SK-N-SH (cell line): ENCODE results near the gene COL4A2. TPM values are rescaled to one million over a fixed set of nuclear protein-coding genes. Genes with fewer than 3 reads are reported as not detected.

Experiments used
- CTCF ChIA-PET: fragments of 300-600, 350-600 bp; formaldehyde crosslinking; extraction: SDS; loops from one replicate; lab custom pipeline; 2021; lab: Yijun Ruan, JAX
- POLR2A ChIA-PET: fragments of 350-600 bp; sonication (Branson Sonifier 250); formaldehyde crosslinking; extraction: SDS; loops from one replicate; lab custom pipeline; 2020; ENCODE audit warnings: antibody characterized with exemption, inconsistent platforms; lab: Yijun Ruan, JAX
- DNase-seq: peaks from one replicate; pipeline ENCODE4 v3.0.0; 2012
- H2AFZ ChIP-seq: fragments of 200-600 bp; sonication (generic); 2 replicates; pipeline ENCODE4 v1.8.1; 2016; ENCODE audit warnings: antibody characterized with exemption, mild to moderate bottlenecking, low read depth
- H3F3A ChIP-seq: fragments of 200-600 bp; sonication (generic); replicated peaks from 2 replicates; pipeline ENCODE3; 2016; ENCODE audit warnings: antibody characterized with exemption, mild to moderate bottlenecking; ENCODE audit not compliant: insufficient read depth
- H3K27ac ChIP-seq, 2 experiments: fragments of 200-500 bp in 1 of 2; fragments of 200-600 bp in 1 of 2; sonication (Bioruptor generic) in 1 of 2; sonication (generic), shearing (Covaris generic) in 1 of 2; 2 replicates each; pipeline versions ENCODE4 v1.5.1 to v1.6.1; 2014 to 2016; ENCODE audit warnings: low read depth in 2 of 2, inconsistent platforms in 1 of 2, low read length in 1 of 2, mild to moderate bottlenecking in 1 of 2, mixed read lengths in 1 of 2
- H3K27me3 ChIP-seq: fragments of 200-600 bp; sonication (generic), shearing (Covaris generic); 2 replicates; pipeline ENCODE4 v1.6.1; 2016; ENCODE audit warnings: mixed run types; ENCODE audit not compliant: insufficient read depth
- H3K36me3 ChIP-seq, 2 experiments: fragments of 200-500 bp in 1 of 2; fragments of 200-600 bp in 1 of 2; sonication (Bioruptor generic) in 1 of 2; sonication (generic) in 1 of 2; replicated peaks in 1 of 2; 2 replicates each; pipeline versions ENCODE3 to v1.5.1; 2014 to 2016; ENCODE audit warnings: low read length in 1 of 2, mild to moderate bottlenecking in 1 of 2; ENCODE audit not compliant: insufficient read depth in 2 of 2, control insufficient read depth in 1 of 2
- H3K4me1 ChIP-seq, 2 experiments: fragments of 200-500 bp in 1 of 2; fragments of 200-600 bp in 1 of 2; sonication (Bioruptor generic) in 1 of 2; sonication (generic), shearing (Covaris generic) in 1 of 2; 2 replicates each; pipeline versions ENCODE4 v1.5.1 to v1.6.1; 2014 to 2016; ENCODE audit warnings: low read depth in 1 of 2, low read length in 1 of 2, mixed run types in 1 of 2; ENCODE audit not compliant: insufficient read depth in 2 of 2, control insufficient read depth in 1 of 2
- H3K4me2 ChIP-seq: fragments of 200-600 bp; sonication (generic), shearing (Covaris generic); 2 replicates; pipeline ENCODE4 v1.6.1; 2017; ENCODE audit warnings: mixed run types
- H3K4me3 ChIP-seq, 2 experiments: fragments of 200-500 bp in 1 of 2; fragments of 200-600 bp in 1 of 2; sonication (Bioruptor generic) in 1 of 2; sonication (generic), shearing (Covaris generic) in 1 of 2; 2 replicates each; pipeline versions ENCODE4 v1.5.1 to v1.8.1; 2014 to 2016; ENCODE audit warnings: low read depth in 2 of 2, inconsistent platforms in 1 of 2, low read length in 1 of 2, mild to moderate bottlenecking in 1 of 2, mixed read lengths in 1 of 2, moderate library complexity in 1 of 2
- H3K79me2 ChIP-seq: fragments of 200-600 bp; sonication (generic); 2 replicates; pipeline ENCODE4 v1.8.1; 2017; ENCODE audit warnings: mild to moderate bottlenecking; ENCODE audit not compliant: insufficient read depth
- H3K9ac ChIP-seq: fragments of 200-600 bp; sonication (generic); 2 replicates; pipeline ENCODE4 v1.6.1; 2017; ENCODE audit warnings: mixed run types
- H3K9me2 ChIP-seq: fragments of 200-600 bp; sonication (generic); 2 replicates; pipeline ENCODE4 v1.6.1; 2017; ENCODE audit warnings: mixed run types
- H3K9me3 ChIP-seq: fragments of 200-600 bp; sonication (generic); 2 replicates; pipeline ENCODE4 v1.6.1; 2017; ENCODE audit warnings: mixed run types, mild to moderate bottlenecking, moderate library complexity
- H4K20me1 ChIP-seq: fragments of 200-600 bp; sonication (generic); 2 replicates; pipeline ENCODE4 v1.6.1; 2017; ENCODE audit warnings: mild to moderate bottlenecking, mixed run types; ENCODE audit not compliant: insufficient read depth
- CHD2 ChIP-seq: fragments of 150-350 bp; IDR thresholded peaks from 2 replicates; pipeline ENCODE4 v1.6.1; 2018; ENCODE audit warnings: low read length; ENCODE audit not compliant: partially characterized antibody
- EP300 ChIP-seq, 2 experiments: IDR thresholded peaks; 2 replicates each; pipeline versions ENCODE4 v1.4.0 to v1.6.1; 2012; ENCODE audit warnings: borderline replicate concordance in 1 of 2, low read depth in 1 of 2, low read length in 1 of 2
- FOSL2 ChIP-seq: IDR thresholded peaks from 2 replicates; pipeline ENCODE4 v1.4.0; 2012; ENCODE audit warnings: low read depth, mild to moderate bottlenecking, moderate library complexity, borderline replicate concordance
- FOXJ3 ChIP-seq: sonication (generic); formaldehyde crosslinking; IDR thresholded peaks from 2 replicates; pipeline ENCODE4 v1.5.1; 2020; ENCODE audit warnings: mild to moderate bottlenecking, missing genetic modification reagents
- JUND ChIP-seq: IDR thresholded peaks from 2 replicates; pipeline ENCODE4 v1.4.0; 2012
- MEF2A ChIP-seq: IDR thresholded peaks from 2 replicates; pipeline ENCODE4 v1.4.0; 2012; ENCODE audit warnings: low read depth, borderline replicate concordance
- NFIC ChIP-seq: IDR thresholded peaks from 2 replicates; pipeline ENCODE4 v1.4.0; 2012; ENCODE audit warnings: borderline replicate concordance
- NRF1 ChIP-seq: IDR thresholded peaks from 2 replicates; pipeline ENCODE4 v1.6.1; 2012; ENCODE audit warnings: low read depth, mild to moderate bottlenecking, low read length
- POLR2AphosphoS5 ChIP-seq: IDR thresholded peaks from 2 replicates; pipeline ENCODE4 v1.6.1; 2012; ENCODE audit warnings: low read depth, low read length
- RAD21 ChIP-seq: IDR thresholded peaks from 2 replicates; pipeline ENCODE4 v1.6.1; 2012; ENCODE audit warnings: mild to moderate bottlenecking, low read length
- RCOR1 ChIP-seq: fragments of 150-350 bp; IDR thresholded peaks from 2 replicates; pipeline ENCODE4 v1.6.1; 2017; ENCODE audit warnings: antibody characterized with exemption, low read length
- RXRA ChIP-seq: IDR thresholded peaks from 2 replicates; pipeline ENCODE4 v1.4.0; 2012; ENCODE audit warnings: low read depth, mild to moderate bottlenecking, borderline replicate concordance
- SIN3A ChIP-seq: IDR thresholded peaks from 2 replicates; pipeline ENCODE4 v1.6.1; 2012; ENCODE audit warnings: low read depth, mild to moderate bottlenecking, low read length, moderate library complexity, borderline replicate concordance
- TCF12 ChIP-seq: IDR thresholded peaks from 2 replicates; pipeline ENCODE4 v1.4.0; 2012
- TEAD4 ChIP-seq: IDR thresholded peaks from 2 replicates; pipeline ENCODE4 v1.4.0; 2012; ENCODE audit warnings: mild to moderate bottlenecking, borderline replicate concordance; ENCODE audit not compliant: insufficient read depth
- WGBS: methylation state at CpG from one replicate; pipeline ENCODE4 v1.1.6; 2017; ENCODE audit warnings: low lambda C conversion rate; 5-methylcytosine and 5-hydroxymethylcytosine counted together
- polyA plus RNA-seq, 3 experiments: library from polyadenylated mRNA; depleted of rRNA; stranded (reverse); fragments of >200 nt; gene quantifications; 2 replicates each; pipeline ENCODE4 v1.2.3, GENCODE V29; 2012
- TF ChIP-seq, protein P1 (sequence below): IDR thresholded peaks from 2 replicates; pipeline ENCODE4 v1.4.0; 2012; ENCODE audit warnings: low read depth, borderline replicate concordance
- TF ChIP-seq, protein P2 (sequence below): IDR thresholded peaks from 2 replicates; pipeline ENCODE4 v1.6.1; 2012; ENCODE audit warnings: mild to moderate bottlenecking, low read depth, low read length, moderate library complexity
- TF ChIP-seq, protein P3 (sequence below): fragments of 150-350 bp; IDR thresholded peaks from 2 replicates; pipeline ENCODE4 v1.6.1; 2017; ENCODE audit warnings: antibody characterized with exemption, low read length, low read depth, borderline replicate concordance
- TF ChIP-seq, protein P4 (sequence below): IDR thresholded peaks from 2 replicates; pipeline ENCODE4 v1.4.0; 2012; ENCODE audit warnings: low read depth
- TF ChIP-seq, protein P5 (sequence below): fragments of 200-600 bp; sonication (generic); IDR thresholded peaks from 2 replicates; pipeline ENCODE4 v1.6.1; 2017; ENCODE audit warnings: antibody characterized with exemption, mild to moderate bottlenecking, moderate library complexity

COL4A2 gene
- polyA plus RNA-seq, 1 of the 3 experiments (the other 2 are of a cell fraction): 137 TPM

- no peaks in the 10 kb centered on the region for H3K27me3 ChIP-seq
- POLR2A ChIA-PET: no interaction called here
- no peak for DNase-seq
- TF ChIP-seq FOSL2 (no peak), EP300 (IDR thresholded peaks at IDR 0.05; ENCODE audit: borderline replicate concordance in 1 of 2, low read depth in 1 of 2, low read length in 1 of 2) (no peak), NFIC (no peak), POLR2AphosphoS5 (no peak), TCF12 (no peak), CHD2 (no peak), RCOR1 (no peak)
- TF ChIP-seq, all 33 proteins: peak for 0
- no peaks in the 10 kb centered on the region for H3K9me3 ChIP-seq
- no peaks in the 10 kb centered on the region for H4K20me1 ChIP-seq
- H3K4me2 ChIP-seq: no peak overlapping the region
- no peaks in the 10 kb centered on the region for H3K9me2 ChIP-seq
- H3K27ac ChIP-seq: peak overlapping the region in 1 of 2 experiments; percentile 80; a peak in 2 of 4 replicates
- no peak overlapping the region for H3K4me3 ChIP-seq
- 93% methylated on average over 9 of the region's 17 CpGs for WGBS
- H2AFZ ChIP-seq: no peak overlapping the region
- H3F3A ChIP-seq: peaks cover 16% of the 10 kb centered on the region
- peaks cover 0 to 12% of the 10 kb centered on the region in 2 experiments for H3K36me3 ChIP-seq
- H3K4me1 ChIP-seq: peaks cover 32 to 35% of the 10 kb centered on the region in 2 experiments
- peak overlapping the region; percentile 53; the same call in 1 of the 2 replicates for H3K9ac ChIP-seq
- H3K79me2 ChIP-seq: peaks cover 43% of the 10 kb centered on the region
- CTCF ChIA-PET: interaction anchor here (0.6 to 4.0 kb wide), 23 partner anchors 8 to 197 kb away, joined by 3 to 41 read pairs (median 4); partner anchors contain the start of genes COL4A1 and COL4A2
These were observed 106.1 kb downstream of the COL4A2 start for GRCh38 chr13:110413016-110413675.

- no peak overlapping the region for H3K4me2 ChIP-seq
- CTCF ChIA-PET: no interaction called here
- H3F3A ChIP-seq: peaks cover 16% of the 10 kb centered on the region
- peaks cover 43% of the 10 kb centered on the region for H3K79me2 ChIP-seq
- POLR2A ChIA-PET: no interaction called here
- peaks cover 32 to 33% of the 10 kb centered on the region in 2 experiments for H3K4me1 ChIP-seq
- DNase-seq: no peak
- no peak overlapping the region for H2AFZ ChIP-seq
- H3K27me3 ChIP-seq: no peaks in the 10 kb centered on the region
- H3K4me3 ChIP-seq: no peak overlapping the region
- no peaks in the 10 kb centered on the region for H3K9me3 ChIP-seq
- TF ChIP-seq RAD21 (no peak), NFIC (no peak), MEF2A (no peak), FOXJ3 (CRISPR knock-in tag) (no peak), SIN3A (no peak), RCOR1 (no peak), NRF1 (no peak), TEAD4 (no peak), JUND (no peak), RXRA (no peak), CHD2 (no peak)
- TF ChIP-seq, protein P1, sequence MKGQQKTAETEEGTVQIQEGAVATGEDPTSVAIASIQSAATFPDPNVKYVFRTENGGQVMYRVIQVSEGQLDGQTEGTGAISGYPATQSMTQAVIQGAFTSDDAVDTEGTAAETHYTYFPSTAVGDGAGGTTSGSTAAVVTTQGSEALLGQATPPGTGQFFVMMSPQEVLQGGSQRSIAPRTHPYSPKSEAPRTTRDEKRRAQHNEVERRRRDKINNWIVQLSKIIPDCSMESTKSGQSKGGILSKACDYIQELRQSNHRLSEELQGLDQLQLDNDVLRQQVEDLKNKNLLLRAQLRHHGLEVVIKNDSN: no peak
- TF ChIP-seq, protein P2, sequence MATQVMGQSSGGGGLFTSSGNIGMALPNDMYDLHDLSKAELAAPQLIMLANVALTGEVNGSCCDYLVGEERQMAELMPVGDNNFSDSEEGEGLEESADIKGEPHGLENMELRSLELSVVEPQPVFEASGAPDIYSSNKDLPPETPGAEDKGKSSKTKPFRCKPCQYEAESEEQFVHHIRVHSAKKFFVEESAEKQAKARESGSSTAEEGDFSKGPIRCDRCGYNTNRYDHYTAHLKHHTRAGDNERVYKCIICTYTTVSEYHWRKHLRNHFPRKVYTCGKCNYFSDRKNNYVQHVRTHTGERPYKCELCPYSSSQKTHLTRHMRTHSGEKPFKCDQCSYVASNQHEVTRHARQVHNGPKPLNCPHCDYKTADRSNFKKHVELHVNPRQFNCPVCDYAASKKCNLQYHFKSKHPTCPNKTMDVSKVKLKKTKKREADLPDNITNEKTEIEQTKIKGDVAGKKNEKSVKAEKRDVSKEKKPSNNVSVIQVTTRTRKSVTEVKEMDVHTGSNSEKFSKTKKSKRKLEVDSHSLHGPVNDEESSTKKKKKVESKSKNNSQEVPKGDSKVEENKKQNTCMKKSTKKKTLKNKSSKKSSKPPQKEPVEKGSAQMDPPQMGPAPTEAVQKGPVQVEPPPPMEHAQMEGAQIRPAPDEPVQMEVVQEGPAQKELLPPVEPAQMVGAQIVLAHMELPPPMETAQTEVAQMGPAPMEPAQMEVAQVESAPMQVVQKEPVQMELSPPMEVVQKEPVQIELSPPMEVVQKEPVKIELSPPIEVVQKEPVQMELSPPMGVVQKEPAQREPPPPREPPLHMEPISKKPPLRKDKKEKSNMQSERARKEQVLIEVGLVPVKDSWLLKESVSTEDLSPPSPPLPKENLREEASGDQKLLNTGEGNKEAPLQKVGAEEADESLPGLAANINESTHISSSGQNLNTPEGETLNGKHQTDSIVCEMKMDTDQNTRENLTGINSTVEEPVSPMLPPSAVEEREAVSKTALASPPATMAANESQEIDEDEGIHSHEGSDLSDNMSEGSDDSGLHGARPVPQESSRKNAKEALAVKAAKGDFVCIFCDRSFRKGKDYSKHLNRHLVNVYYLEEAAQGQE: no peak
- TF ChIP-seq, protein P3, sequence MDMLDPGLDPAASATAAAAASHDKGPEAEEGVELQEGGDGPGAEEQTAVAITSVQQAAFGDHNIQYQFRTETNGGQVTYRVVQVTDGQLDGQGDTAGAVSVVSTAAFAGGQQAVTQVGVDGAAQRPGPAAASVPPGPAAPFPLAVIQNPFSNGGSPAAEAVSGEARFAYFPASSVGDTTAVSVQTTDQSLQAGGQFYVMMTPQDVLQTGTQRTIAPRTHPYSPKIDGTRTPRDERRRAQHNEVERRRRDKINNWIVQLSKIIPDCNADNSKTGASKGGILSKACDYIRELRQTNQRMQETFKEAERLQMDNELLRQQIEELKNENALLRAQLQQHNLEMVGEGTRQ: no peak
- TF ChIP-seq, protein P4, sequence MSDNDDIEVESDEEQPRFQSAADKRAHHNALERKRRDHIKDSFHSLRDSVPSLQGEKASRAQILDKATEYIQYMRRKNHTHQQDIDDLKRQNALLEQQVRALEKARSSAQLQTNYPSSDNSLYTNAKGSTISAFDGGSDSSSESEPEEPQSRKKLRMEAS: no peak
- TF ChIP-seq, protein P5, sequence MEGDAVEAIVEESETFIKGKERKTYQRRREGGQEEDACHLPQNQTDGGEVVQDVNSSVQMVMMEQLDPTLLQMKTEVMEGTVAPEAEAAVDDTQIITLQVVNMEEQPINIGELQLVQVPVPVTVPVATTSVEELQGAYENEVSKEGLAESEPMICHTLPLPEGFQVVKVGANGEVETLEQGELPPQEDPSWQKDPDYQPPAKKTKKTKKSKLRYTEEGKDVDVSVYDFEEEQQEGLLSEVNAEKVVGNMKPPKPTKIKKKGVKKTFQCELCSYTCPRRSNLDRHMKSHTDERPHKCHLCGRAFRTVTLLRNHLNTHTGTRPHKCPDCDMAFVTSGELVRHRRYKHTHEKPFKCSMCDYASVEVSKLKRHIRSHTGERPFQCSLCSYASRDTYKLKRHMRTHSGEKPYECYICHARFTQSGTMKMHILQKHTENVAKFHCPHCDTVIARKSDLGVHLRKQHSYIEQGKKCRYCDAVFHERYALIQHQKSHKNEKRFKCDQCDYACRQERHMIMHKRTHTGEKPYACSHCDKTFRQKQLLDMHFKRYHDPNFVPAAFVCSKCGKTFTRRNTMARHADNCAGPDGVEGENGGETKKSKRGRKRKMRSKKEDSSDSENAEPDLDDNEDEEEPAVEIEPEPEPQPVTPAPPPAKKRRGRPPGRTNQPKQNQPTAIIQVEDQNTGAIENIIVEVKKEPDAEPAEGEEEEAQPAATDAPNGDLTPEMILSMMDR: no peak
- H3K27ac ChIP-seq: no peak overlapping the region
- H3K9me2 ChIP-seq: no peaks in the 10 kb centered on the region
- WGBS: 71% methylated on average over 4 of the region's 6 CpGs
- H3K9ac ChIP-seq: no peak overlapping the region
- H4K20me1 ChIP-seq: no peaks in the 10 kb centered on the region
- peaks cover 0 to 17% of the 10 kb centered on the region in 2 experiments for H3K36me3 ChIP-seq
These were observed 106.6 kb downstream of the COL4A2 start for GRCh38 chr13:110413676-110414040.
